ENCODE data around the gene ANAPC2. TPM values are rescaled to one million over a fixed set of nuclear protein-coding genes. Genes with fewer than 3 reads are reported as not detected.

Gene ANAPC2
- total RNA-seq, 1 donor from 2014 or later = 72.9 TPM

GRCh38 chr9:137232101-137232500 lies 43.7 kb upstream of the ANAPC2 start:
- no peak for TF ChIP-seq CTCF (IDR thresholded peaks at IDR 0.05; ENCODE audit: partially characterized antibody, unreplicated experiment)
- Mint-ChIP-seq H3K9me3 (ENCODE audit: unreplicated experiment) (no peaks in the 10 kb centered on the region), H3K27ac (ENCODE audit: unreplicated experiment) (no peak overlapping the region), H3K4me1 (ENCODE audit: low read depth, unreplicated experiment) (peaks cover 2% of the 10 kb centered on the region), H3K36me3 (ENCODE audit: unreplicated experiment) (no peaks in the 10 kb centered on the region), H3K4me3 (ENCODE audit: unreplicated experiment) (no peak overlapping the region), H3K27me3 (ENCODE audit: unreplicated experiment) (no peaks in the 10 kb centered on the region)
- no peak for DNase-seq

- H3K27ac Mint-ChIP-seq (ENCODE audit: unreplicated experiment) = no peak overlapping the region
- TF ChIP-seq CTCF (IDR thresholded peaks at IDR 0.05; ENCODE audit: partially characterized antibody, unreplicated experiment) = no peak
- no peaks in the 10 kb centered on the region for H3K9me3 Mint-ChIP-seq (ENCODE audit: unreplicated experiment)
- peaks cover 2% of the 10 kb centered on the region for H3K4me1 Mint-ChIP-seq (ENCODE audit: low read depth, unreplicated experiment)
- no peak for DNase-seq
- no peaks in the 10 kb centered on the region for H3K36me3 Mint-ChIP-seq (ENCODE audit: unreplicated experiment)
- H3K4me3 Mint-ChIP-seq (ENCODE audit: unreplicated experiment) = no peak overlapping the region
- no peaks in the 10 kb centered on the region for H3K27me3 Mint-ChIP-seq (ENCODE audit: unreplicated experiment)
Observed at GRCh38 chr9:137231372-137232039, 43.1 kb upstream of the ANAPC2 start.

GRCh38 chr9:137230705-137231371 lies 42.5 kb upstream of the ANAPC2 start, which contains the start of gene SLC34A3:
TSS of gene SLC34A3 (plus strand) at chr9:137230901. CDS start at chr9:137231703, 802 bp downstream.
- no peak for DNase-seq
- H3K4me3 Mint-ChIP-seq (ENCODE audit: unreplicated experiment) = no peak within 1 kb of the TSS
- no peak for TF ChIP-seq CTCF (IDR thresholded peaks at IDR 0.05; ENCODE audit: partially characterized antibody, unreplicated experiment)
- H3K27me3 Mint-ChIP-seq (ENCODE audit: unreplicated experiment) = peaks cover 2% of the 10 kb centered on the region
- H3K9me3 Mint-ChIP-seq (ENCODE audit: unreplicated experiment) = no peaks in the 10 kb centered on the region
- peaks cover 2% of the 10 kb centered on the region for H3K4me1 Mint-ChIP-seq (ENCODE audit: low read depth, unreplicated experiment)
- no peak within 1 kb of the TSS for H3K27ac Mint-ChIP-seq (ENCODE audit: unreplicated experiment)
- H3K36me3 Mint-ChIP-seq (ENCODE audit: unreplicated experiment) = no peaks in the 10 kb centered on the region

GRCh38 chr9:137229903-137230704 lies 41.7 kb upstream of the ANAPC2 start:
- H3K36me3 Mint-ChIP-seq (ENCODE audit: unreplicated experiment) = no peaks in the 10 kb centered on the region
- TF ChIP-seq CTCF (IDR thresholded peaks at IDR 0.05; ENCODE audit: partially characterized antibody, unreplicated experiment) = no peak
- no peak overlapping the region for H3K27ac Mint-ChIP-seq (ENCODE audit: unreplicated experiment)
- peaks cover 2% of the 10 kb centered on the region for H3K27me3 Mint-ChIP-seq (ENCODE audit: unreplicated experiment)
- peaks cover 2% of the 10 kb centered on the region for H3K4me1 Mint-ChIP-seq (ENCODE audit: low read depth, unreplicated experiment)
- no peak for DNase-seq
- no peak overlapping the region for H3K4me3 Mint-ChIP-seq (ENCODE audit: unreplicated experiment)
- no peaks in the 10 kb centered on the region for H3K9me3 Mint-ChIP-seq (ENCODE audit: unreplicated experiment)
